ENCODE results near the gene LRRC14B.

DNA sequence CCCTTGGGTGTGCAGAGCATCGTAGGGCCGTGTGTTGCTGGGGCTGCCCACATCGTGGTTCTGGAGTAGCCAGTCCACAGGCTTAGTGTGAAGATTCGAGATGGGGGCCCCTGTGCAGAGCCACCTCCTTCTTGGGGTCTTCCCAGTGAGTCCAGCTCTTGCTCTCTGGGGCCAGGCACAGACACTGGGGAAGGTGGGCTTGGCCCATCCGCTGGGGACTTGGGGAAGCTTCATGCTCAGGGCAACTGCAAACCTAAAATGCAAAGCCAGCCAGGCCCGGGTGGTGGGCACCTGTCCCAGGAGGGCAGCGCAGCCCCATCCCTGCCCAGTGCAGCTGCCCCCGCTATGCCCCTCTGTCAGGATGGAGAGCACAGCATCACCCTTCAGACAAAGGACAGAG lies 46.4 kb upstream of the LRRC14B start:
- TF ChIP-seq POLR2AphosphoS5 (IDR thresholded peaks at IDR 0.05; ENCODE audit: borderline replicate concordance, low read depth, low read length) (no peak), EZH2 (IDR thresholded peaks at IDR 0.05) (no peak)

Measured in SK-N-MC (cell line).